ENCODE measurements around the gene ABTB2.

Gene ABTB2

GRCh38 chr11:34245041-34245440 is 112.8 kb downstream of the ABTB2 start:
- FAIRE-seq (no peak), DNase-seq (ENCODE audit: insufficient read length, low spot score) (no peak)

DNA sequence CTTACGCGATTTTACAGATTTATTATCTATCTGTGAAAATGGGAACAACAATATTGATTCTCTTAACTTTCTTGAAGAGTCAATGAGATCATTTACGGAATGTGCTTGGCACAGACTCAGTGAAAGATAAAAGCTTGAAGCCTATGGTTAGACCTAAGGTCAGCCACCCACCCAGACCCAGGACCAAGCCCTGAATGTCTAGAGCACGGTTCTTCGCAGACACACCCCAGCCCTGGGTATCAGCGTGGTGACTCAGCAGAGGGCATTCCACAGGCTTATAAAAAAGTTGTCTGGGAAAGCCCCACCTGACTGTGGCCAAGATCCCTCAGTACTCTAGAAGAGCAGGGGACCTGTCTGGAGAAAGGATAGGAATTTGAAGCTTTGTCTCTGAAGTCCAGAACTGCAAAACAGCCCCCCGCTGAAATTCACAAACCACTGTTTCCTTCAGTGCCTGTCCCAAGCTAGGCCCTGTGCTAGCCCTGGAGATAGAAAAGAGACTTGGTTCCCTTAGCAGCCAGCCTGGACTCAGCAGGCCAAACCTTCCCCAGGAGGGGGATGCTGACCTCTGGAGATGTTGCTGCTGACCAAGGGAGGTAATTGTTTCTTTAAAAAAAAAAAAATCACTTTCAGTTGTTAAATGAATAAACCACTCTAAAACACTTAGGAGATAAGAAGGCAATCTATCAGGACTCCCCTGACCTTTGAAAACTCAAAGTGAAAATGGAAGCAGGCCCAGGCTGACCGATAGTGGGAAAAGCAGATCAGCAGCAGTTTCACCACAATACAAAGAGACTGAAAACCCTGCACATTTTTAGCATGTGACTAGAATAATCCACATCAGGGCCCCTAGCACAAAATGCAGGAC is 114.0 kb downstream of the ABTB2 start:
- DNase-seq (ENCODE audit: insufficient read length, low spot score) (peak; percentile 66), FAIRE-seq (no peak)

DNA sequence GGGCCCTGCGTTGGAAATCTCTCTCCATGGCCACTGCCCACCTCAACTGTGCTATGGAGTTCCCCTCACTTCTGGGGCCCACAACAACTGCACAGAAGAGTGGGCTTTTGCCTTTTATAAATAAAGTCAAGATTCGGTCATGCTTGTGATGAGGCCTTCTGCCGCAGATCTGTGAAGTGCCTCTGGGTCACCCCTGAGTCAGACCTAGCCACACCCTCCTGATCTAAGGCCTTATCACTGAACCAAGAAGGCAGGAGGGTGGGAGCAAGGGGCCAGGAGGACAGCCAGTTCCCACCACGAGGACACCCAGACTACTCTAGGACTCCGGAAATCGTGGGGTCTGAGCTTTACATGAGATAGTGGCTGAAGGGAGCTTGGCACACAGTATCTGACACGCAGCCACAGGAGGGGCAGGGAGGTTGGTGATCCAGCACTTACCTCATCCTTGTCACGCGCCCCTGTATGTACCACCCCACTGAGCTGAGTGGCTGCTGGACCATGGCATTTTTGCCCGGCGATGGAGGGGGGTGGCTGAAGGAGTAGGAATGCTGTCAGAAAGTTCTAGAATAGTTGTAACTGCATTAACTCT is 115.7 kb downstream of the ABTB2 start:
- FAIRE-seq, result no peak
- DNase-seq (ENCODE audit: insufficient read length, low spot score), result no peak

- FAIRE-seq (no peak), DNase-seq (ENCODE audit: insufficient read length, low spot score) (no peak)
Measured at GRCh38 chr11:34240150-34240494, 117.7 kb downstream of the ABTB2 start.

DNA sequence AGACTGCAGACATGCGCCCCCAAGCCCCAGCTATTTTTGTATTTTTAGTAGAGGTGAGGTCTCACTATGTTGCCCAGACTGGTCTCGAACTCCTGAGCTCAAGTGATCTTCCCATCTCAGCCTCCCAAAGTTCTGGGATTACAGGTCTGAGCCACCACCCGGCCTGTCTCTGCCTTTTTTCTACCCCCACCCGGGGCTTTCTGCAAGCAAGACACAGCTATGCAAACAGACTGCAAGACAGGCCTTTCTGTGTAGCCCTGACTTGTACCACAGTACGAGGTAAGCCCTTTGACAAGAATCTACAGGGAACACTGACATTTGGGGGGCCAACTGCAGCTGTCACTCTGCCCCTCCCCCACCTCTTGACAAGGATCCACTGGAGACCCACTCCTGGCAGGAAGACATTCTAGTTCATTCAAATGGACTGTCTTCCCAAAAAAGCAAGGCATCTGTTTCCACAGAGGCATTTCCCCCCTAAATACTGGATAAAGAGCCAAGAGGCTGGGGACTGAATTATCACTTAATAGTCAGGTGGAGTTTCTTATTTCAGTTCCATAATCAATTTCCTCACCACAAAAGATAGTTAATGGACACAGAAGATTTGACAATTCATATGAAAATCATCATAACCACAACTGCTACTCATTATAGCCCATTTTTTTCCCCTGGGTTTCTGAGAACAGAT is 118.2 kb downstream of the ABTB2 start:
- FAIRE-seq, result no peak
- no peak for DNase-seq (ENCODE audit: insufficient read length, low spot score)

DNA sequence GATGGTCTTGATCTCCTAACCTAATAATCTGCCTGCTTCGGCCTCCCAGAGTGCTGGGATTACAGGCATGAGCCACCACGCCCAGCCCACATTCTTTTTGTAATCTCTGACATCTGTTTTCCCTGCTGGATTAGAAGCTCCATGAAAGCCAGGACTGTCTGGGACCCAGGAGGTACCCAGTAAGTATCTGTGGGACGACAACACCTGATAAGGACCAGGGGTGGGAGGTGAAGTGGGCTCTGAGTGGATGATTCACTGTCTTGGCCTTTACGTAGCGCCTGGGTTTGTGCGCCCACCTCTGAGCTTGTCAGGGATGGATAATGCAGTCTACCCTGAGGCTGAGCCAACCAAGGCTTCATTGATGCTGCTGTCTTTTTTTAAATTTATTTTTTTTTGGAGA is 118.8 kb downstream of the ABTB2 start:
- no peak for FAIRE-seq
- no peak for DNase-seq (ENCODE audit: insufficient read length, low spot score)

GRCh38 chr11:34238533-34238932 is 119.3 kb downstream of the ABTB2 start:
- FAIRE-seq (no peak), DNase-seq (ENCODE audit: insufficient read length, low spot score) (no peak)

DNA sequence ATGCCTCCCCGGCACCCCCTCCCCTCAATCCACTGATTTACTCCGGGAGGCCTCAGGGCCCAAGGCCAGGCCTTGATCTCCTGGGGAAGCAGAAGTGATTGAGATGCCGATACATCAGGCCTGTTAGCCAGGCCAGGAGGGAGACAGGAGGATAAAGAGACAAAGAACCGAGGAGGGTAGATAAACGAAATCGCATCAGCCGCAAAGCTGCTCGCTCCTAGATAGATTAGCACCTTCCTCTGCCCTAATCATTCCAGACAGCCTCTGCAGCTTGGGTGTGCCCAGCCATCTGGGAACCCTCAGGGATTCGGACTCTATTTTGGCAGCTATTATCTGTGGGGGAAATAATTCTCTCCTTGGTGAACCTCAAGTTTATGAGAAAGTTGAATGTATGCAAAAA is 121.2 kb downstream of the ABTB2 start:
- FAIRE-seq (no peak), DNase-seq (ENCODE audit: insufficient read length, low spot score) (no peak)

- DNase-seq (ENCODE audit: insufficient read length, low spot score), result no peak
- FAIRE-seq, result no peak
Measured at GRCh38 chr11:34235591-34236071, 122.2 kb downstream of the ABTB2 start.

DNA sequence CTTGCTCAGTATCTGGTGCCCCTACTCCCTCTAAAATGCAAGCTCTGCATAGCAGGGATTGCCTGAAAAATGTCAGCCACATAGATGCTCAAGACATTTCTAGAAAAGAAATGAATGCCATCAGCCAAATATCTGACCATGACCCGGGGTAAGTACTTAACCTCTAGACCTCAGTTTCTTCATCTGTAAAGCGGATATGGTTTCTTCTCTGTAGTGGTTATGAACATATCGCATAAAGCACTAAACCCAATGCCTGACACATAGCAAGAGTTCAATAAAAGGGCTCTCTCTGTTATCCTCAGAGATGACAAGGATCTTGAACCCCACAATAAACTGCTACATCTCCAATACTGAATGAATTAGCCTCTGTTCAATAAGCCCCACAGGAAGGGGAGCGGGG is 122.6 kb downstream of the ABTB2 start:
- DNase-seq (ENCODE audit: insufficient read length, low spot score), result no peak
- FAIRE-seq, result no peak

DNA sequence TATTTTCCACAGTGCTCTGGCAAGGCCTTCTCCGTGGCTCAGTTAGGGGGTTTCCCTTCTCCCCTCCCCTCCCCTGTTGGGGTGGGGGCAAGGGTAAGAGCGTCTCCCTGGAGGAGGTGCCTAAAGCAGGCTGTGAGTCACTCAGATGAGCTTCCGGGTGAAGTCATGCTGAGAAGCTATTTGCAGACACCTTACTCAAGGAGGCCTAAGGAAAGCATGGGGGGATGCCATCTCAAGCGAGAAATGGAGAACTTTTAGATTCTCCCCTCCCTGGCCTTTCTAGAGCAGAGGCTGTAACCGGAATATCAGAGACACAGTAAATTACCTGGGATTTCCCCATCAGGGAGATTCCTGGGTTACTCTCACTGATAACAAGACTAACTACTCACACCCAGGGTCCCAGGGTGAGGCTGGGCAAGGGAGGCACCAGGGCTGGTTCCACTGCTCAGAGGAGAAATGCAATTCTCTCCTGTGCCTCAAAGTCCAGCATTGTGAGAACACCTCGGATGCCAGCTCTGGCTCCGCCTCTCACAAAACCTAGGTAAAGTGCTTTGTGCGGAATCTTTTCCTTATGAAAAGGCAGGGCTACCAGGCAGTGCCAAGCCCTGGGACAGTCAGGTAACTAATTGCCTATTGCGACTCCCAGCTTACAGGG is 123.6 kb downstream of the ABTB2 start:
- FAIRE-seq (peak; percentile 52), DNase-seq (ENCODE audit: insufficient read length, low spot score) (peak; percentile 76)

- FAIRE-seq, result no peak
- no peak for DNase-seq (ENCODE audit: insufficient read length, low spot score)
Measured at GRCh38 chr11:34233215-34233614, 124.6 kb downstream of the ABTB2 start.

GRCh38 chr11:34232807-34233206 is 125.0 kb downstream of the ABTB2 start:
- DNase-seq (ENCODE audit: insufficient read length, low spot score), result no peak
- no peak for FAIRE-seq

DNA sequence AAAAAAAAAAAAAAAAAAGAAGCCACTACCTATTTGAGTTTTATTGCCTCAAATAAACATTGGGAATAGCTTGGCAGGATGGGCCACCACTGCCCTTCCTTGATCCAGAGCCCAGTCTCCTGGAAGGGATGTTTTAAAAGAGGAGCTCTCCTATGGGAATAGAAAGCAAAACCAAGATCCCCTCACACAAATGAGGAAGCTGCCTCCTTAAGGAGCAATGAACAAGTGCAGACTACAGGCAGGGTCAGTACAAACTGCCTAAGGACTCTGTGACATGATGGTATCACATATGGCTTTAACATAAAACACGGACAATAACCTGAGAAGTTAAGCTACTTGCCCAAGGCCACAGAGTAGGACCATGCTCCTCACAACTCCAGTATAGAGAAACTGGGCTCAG is 131.6 kb downstream of the ABTB2 start:
- no peak for FAIRE-seq
- no peak for DNase-seq (ENCODE audit: insufficient read length, low spot score)

DNA sequence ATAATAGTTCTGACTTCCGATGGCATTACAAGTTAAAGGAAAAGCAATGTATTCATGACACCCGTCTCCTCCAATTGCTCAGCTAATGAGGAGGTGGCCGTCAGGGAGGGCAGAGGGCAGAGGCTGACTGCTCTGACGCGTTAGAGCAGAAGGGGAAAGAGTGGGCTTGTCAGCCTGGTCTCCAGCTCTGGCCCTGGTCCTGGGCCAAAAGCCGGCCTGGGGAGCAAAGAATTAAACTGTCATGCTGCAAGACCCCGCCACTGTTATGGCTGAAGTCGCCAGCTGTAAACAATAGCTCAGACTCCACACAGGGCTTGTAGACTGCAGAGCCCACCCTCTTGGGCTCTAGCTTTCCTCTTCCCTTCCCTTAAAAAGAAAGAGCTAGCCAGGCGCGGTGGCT is 132.7 kb downstream of the ABTB2 start:
- FAIRE-seq (no peak), DNase-seq (ENCODE audit: insufficient read length, low spot score) (no peak)

DNA sequence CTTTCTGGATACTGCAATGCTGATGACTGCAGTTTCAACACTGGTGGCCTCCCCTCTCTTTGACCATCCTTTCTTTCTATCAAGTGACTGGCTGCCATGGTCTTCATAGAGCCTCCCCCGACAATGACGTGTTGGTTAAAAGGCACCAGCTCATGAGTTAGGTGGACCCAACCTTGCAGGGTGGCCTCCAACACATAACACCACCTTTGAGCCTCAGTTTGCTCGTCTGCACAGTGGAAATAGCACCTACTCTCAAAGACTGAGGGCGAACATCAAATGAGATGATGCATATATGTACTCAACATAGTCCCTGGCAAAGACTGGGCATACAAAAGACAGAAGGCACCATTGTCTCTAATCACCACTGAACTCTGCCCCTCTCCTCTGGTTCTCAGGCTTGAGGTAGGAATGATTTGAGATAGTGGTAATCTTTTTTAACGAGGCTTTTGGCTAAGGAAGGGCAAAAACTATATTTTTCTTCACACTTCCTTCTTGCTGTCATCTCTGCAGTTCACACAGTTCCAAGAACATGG is 133.3 kb downstream of the ABTB2 start:
- DNase-seq (ENCODE audit: insufficient read length, low spot score) (no peak), FAIRE-seq (no peak)

- no peak for FAIRE-seq
Measured at GRCh38 chr11:34223907-34224306, 133.9 kb downstream of the ABTB2 start.

GRCh38 chr11:34223021-34223813 is 134.6 kb downstream of the ABTB2 start:
- DNase-seq (ENCODE audit: insufficient read length, low spot score) (no peak), FAIRE-seq (no peak)

More at GRCh38 chr11:34223907-34224306, 133.9 kb downstream of the ABTB2 start:
- DNase-seq (ENCODE audit: insufficient read length, low spot score), result no peak

GRCh38 chr11:34222030-34222429 is 135.8 kb downstream of the ABTB2 start:
- FAIRE-seq, result no peak
- DNase-seq (ENCODE audit: insufficient read length, low spot score), result no peak

GRCh38 chr11:34219941-34220370 is 137.9 kb downstream of the ABTB2 start:
- FAIRE-seq (no peak), DNase-seq (ENCODE audit: insufficient read length, low spot score) (no peak)

All from HTR-8/SVneo (cell line).